HEK293 (cell line): ENCODE data around the gene SIX3.

Experiments used
- RBAK ChIP-seq: fragments of 450-650 bp; formaldehyde crosslinking; IDR thresholded peaks from 2 replicates; pipeline ENCODE4 v1.5.1; 2016; ENCODE audit warnings: missing biosample characterization, missing genetic modification characterization
- ZBTB1 ChIP-seq: fragments of 450-650 bp; formaldehyde crosslinking; IDR thresholded peaks from 2 replicates; pipeline ENCODE4 v1.5.1; 2016; ENCODE audit warnings: missing biosample characterization, missing genetic modification characterization
- ZNF24 ChIP-seq: fragments of 450-650 bp; formaldehyde crosslinking; IDR thresholded peaks from 2 replicates; pipeline ENCODE4 v1.5.1; 2016; ENCODE audit warnings: missing biosample characterization, missing genetic modification characterization
- ZNF266 ChIP-seq: fragments of 450-650 bp; formaldehyde crosslinking; IDR thresholded peaks from 2 replicates; pipeline ENCODE4 v1.5.1; 2016; ENCODE audit warnings: missing biosample characterization, missing genetic modification characterization, low read depth
- ZNF423 ChIP-seq: fragments of 450-650 bp; formaldehyde crosslinking; IDR thresholded peaks from 2 replicates; pipeline ENCODE4 v1.5.1; 2016; ENCODE audit warnings: missing biosample characterization, missing genetic modification characterization
- ZNF777 ChIP-seq: fragments of 450-650 bp; formaldehyde crosslinking; IDR thresholded peaks from 2 replicates; pipeline ENCODE4 v1.5.1; 2017; ENCODE audit warnings: missing biosample characterization, missing genetic modification characterization, borderline replicate concordance
- ZSCAN30 ChIP-seq: fragments of 450-650 bp; IDR thresholded peaks from 2 replicates; pipeline ENCODE4 v1.5.1; 2018; ENCODE audit warnings: missing biosample characterization, mild to moderate bottlenecking, missing genetic modification characterization, moderate library complexity
- TF ChIP-seq, protein P1 (sequence below): fragments of 450-650 bp; formaldehyde crosslinking; IDR thresholded peaks from 2 replicates; pipeline ENCODE4 v1.5.1; 2016; ENCODE audit warnings: missing biosample characterization, missing genetic modification characterization
- TF ChIP-seq, protein P2 (sequence below): fragments of 450-650 bp; IDR thresholded peaks from 2 replicates; pipeline ENCODE4 v1.5.1; 2018; ENCODE audit warnings: missing biosample characterization, missing genetic modification characterization

DNA sequence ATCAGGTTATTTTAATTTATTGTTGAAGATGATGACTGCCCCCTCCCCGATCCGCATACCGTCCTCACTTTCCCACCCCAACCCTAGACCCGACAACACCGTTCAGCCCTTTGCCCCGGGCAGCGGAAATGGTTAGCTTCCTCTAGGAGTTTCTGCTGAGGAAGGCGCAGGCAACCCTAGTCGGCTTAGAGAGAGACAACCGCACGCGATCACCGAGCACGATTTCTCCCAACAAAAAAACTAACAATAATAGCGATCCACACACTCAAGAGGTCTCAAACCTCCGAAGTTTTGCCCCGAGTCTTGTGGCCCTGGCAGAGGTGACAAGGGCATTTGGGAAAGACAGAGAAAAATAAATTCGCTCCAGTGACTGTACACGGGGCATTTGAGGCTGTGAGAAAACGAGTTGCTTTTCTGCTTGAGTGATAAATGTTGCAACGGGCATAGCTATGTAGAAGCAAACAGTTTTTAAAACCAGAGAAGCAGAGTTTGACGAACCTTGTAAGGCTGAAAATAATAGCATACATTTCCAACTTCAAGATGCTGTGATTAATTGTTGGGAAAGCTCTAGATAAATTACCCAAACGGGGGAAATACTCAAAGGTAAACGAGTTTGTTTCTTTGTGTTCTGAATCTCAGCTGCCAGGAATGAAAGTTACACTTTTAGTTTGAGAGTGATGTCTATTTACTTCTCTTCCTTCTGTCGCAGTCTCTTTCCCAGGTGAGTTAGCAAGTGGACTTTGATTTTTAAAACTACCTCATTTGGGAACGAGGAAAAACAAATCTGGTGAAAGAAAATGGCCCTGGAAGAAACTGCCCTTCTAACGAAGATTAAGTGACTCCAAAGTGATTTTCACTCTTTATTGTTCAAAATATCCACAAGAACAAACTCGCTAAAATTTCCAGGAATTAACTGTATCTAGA lies 11.0 kb upstream of the SIX3 start:
- TF ChIP-seq ZSCAN30 (tag by site-specific recombination) (no peak), ZNF423 (no peak), ZBTB1 (tag by site-specific recombination) (no peak), RBAK (no peak), ZNF266 (tag by site-specific recombination) (no peak), ZNF24 (tag by site-specific recombination) (no peak), ZNF777 (no peak)
- TF ChIP-seq, protein P1, sequence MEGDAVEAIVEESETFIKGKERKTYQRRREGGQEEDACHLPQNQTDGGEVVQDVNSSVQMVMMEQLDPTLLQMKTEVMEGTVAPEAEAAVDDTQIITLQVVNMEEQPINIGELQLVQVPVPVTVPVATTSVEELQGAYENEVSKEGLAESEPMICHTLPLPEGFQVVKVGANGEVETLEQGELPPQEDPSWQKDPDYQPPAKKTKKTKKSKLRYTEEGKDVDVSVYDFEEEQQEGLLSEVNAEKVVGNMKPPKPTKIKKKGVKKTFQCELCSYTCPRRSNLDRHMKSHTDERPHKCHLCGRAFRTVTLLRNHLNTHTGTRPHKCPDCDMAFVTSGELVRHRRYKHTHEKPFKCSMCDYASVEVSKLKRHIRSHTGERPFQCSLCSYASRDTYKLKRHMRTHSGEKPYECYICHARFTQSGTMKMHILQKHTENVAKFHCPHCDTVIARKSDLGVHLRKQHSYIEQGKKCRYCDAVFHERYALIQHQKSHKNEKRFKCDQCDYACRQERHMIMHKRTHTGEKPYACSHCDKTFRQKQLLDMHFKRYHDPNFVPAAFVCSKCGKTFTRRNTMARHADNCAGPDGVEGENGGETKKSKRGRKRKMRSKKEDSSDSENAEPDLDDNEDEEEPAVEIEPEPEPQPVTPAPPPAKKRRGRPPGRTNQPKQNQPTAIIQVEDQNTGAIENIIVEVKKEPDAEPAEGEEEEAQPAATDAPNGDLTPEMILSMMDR (tag by site-specific recombination) = no peak
- TF ChIP-seq, protein P2, sequence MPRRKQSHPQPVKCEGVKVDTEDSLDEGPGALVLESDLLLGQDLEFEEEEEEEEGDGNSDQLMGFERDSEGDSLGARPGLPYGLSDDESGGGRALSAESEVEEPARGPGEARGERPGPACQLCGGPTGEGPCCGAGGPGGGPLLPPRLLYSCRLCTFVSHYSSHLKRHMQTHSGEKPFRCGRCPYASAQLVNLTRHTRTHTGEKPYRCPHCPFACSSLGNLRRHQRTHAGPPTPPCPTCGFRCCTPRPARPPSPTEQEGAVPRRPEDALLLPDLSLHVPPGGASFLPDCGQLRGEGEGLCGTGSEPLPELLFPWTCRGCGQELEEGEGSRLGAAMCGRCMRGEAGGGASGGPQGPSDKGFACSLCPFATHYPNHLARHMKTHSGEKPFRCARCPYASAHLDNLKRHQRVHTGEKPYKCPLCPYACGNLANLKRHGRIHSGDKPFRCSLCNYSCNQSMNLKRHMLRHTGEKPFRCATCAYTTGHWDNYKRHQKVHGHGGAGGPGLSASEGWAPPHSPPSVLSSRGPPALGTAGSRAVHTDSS (tag by site-specific recombination) = no peak
